H1 (cell line): ENCODE measurements around the gene TBC1D3B. TPM values are rescaled to one million over a fixed set of nuclear protein-coding genes. Genes with fewer than 3 reads are reported as not detected.

Experiments used
- CTCF ChIA-PET: fragments of 300-600 bp; sonication (Branson Sonifier 250); formaldehyde crosslinking; loops from one replicate; lab custom pipeline; 2021; ENCODE audit not compliant: partially characterized antibody; lab: Charles Lee
- POLR2A ChIA-PET: fragments of 300-600 bp; sonication (Branson Sonifier 250); formaldehyde crosslinking; loops from one replicate; lab custom pipeline; 2021; ENCODE audit warnings: inconsistent platforms; ENCODE audit not compliant: partially characterized antibody; lab: Charles Lee
- DNase-seq, 2 experiments: peaks; one replicate each; pipeline versions ENCODE4 v3.0.0 to v3.0.0-alpha.2; 2010 to 2022; ENCODE audit warnings: low spot score in 2 of 2, low read depth in 1 of 2, mixed read lengths in 1 of 2
- FAIRE-seq: peaks from 2 replicates; lab custom pipeline; 2011; peaks lifted over from hg19 to GRCh38; lab: Jason Lieb, UNC
- H2AFZ ChIP-seq: 2 replicates; pipeline ENCODE4 v1.8.1; 2012; ENCODE audit warnings: low read length, inconsistent platforms
- H2AK5ac ChIP-seq: 2 replicates; pipeline ENCODE4 v1.6.1; 2013; ENCODE audit warnings: low read depth, low read length
- H2BK120ac ChIP-seq: replicated peaks from 2 replicates; pipeline ENCODE3; 2013; ENCODE audit warnings: low read depth, low read length, inconsistent platforms
- H2BK12ac ChIP-seq: 2 replicates; pipeline ENCODE4 v1.6.1; 2013; ENCODE audit warnings: low read depth, low read length
- H2BK15ac ChIP-seq: 2 replicates; pipeline ENCODE4 v1.6.1; 2013; ENCODE audit warnings: low read length
- H2BK20ac ChIP-seq: 2 replicates; pipeline ENCODE4 v1.6.1; 2013; ENCODE audit warnings: low read length
- H2BK5ac ChIP-seq: 2 replicates; pipeline ENCODE4 v1.6.1; 2013; ENCODE audit warnings: low read depth, low read length
- H3K14ac ChIP-seq: 2 replicates; pipeline ENCODE4 v1.6.1; 2013; ENCODE audit warnings: inconsistent platforms; ENCODE audit not compliant: insufficient read length
- H3K18ac ChIP-seq: 2 replicates; pipeline ENCODE4 v1.6.1; 2013; ENCODE audit warnings: low read length; ENCODE audit errors: extremely low read depth
- H3K23ac ChIP-seq: 2 replicates; pipeline ENCODE4 v1.6.1; 2013; ENCODE audit warnings: inconsistent platforms; ENCODE audit not compliant: insufficient read length
- H3K23me2 ChIP-seq: 2 replicates; pipeline ENCODE4 v1.6.1; 2013; ENCODE audit warnings: low read depth, low read length
- H3K27ac ChIP-seq: 2 replicates; pipeline ENCODE4 v1.6.1; 2011; ENCODE audit warnings: low read depth, low read length, inconsistent platforms
- H3K27me3 ChIP-seq, 4 experiments: replicated peaks in 1 of 4; 1 replicate in 1 of 4; 2 replicates in 3 of 4; pipeline versions ENCODE4 v1.6.1 to v1.8.1; 2011 to 2013; ENCODE audit warnings: low read length in 3 of 4, mild to moderate bottlenecking in 3 of 4, inconsistent platforms in 2 of 4, mixed read lengths in 2 of 4, moderate library complexity in 1 of 4; ENCODE audit not compliant: control insufficient read depth in 3 of 4, insufficient read depth in 3 of 4; ENCODE audit errors: extremely low read depth in 1 of 4
- H3K36me3 ChIP-seq, 4 experiments: 2 replicates each; pipeline versions ENCODE4 v1.6.1 to v1.8.1; 2011 to 2013; ENCODE audit warnings: mild to moderate bottlenecking in 4 of 4, low read length in 3 of 4, moderate library complexity in 2 of 4, control low read depth in 1 of 4, inconsistent platforms in 1 of 4; ENCODE audit not compliant: insufficient read depth in 4 of 4, control insufficient read depth in 2 of 4
- H3K4ac ChIP-seq: replicated peaks from 2 replicates; pipeline ENCODE3; 2013; ENCODE audit warnings: low read length, low read depth, mixed read lengths, inconsistent platforms; ENCODE audit not compliant: insufficient read length
- H3K4me1 ChIP-seq, 4 experiments: replicated peaks in 1 of 4; 1 replicate in 1 of 4; 2 replicates in 3 of 4; pipeline versions ENCODE4 v1.6.1 to v1.8.1; 2011 to 2013; ENCODE audit warnings: low read length in 3 of 4, inconsistent platforms in 2 of 4, mixed read lengths in 1 of 4; ENCODE audit not compliant: insufficient read depth in 4 of 4, control insufficient read depth in 3 of 4
- H3K4me2 ChIP-seq, 2 experiments: 2 replicates each; pipeline versions ENCODE4 v1.6.1 to v1.8.1; 2011 to 2013; ENCODE audit warnings: low read depth in 2 of 2, low read length in 2 of 2, control low read depth in 1 of 2, inconsistent platforms in 1 of 2, mild to moderate bottlenecking in 1 of 2; ENCODE audit not compliant: insufficient read depth in 1 of 2
- H3K4me3 ChIP-seq, 4 experiments: fragments of 200-600, 300-600 bp in 1 of 4; sonication (generic), shearing (Covaris generic), sonication (Bioruptor Twin) in 1 of 4; 2 replicates each; pipeline versions ENCODE4 v1.5.1 to v1.8.1; 2011 to 2016; ENCODE audit warnings: low read length in 4 of 4, low read depth in 3 of 4, control low read depth in 2 of 4, inconsistent platforms in 2 of 4, mild to moderate bottlenecking in 2 of 4, mixed read lengths in 1 of 4, moderate library complexity in 1 of 4; ENCODE audit not compliant: insufficient read depth in 2 of 4; ENCODE audit errors: extremely low read depth in 1 of 4
- H3K56ac ChIP-seq: replicated peaks from 2 replicates; pipeline ENCODE3; 2013; ENCODE audit warnings: low read depth, mild to moderate bottlenecking, mixed read lengths, low read length, inconsistent platforms; ENCODE audit not compliant: insufficient read length
- H3K79me1 ChIP-seq: 2 replicates; pipeline ENCODE4 v1.6.1; 2013; ENCODE audit warnings: low read depth, low read length, control low read depth
- H3K79me2 ChIP-seq, 2 experiments: 2 replicates each; pipeline versions ENCODE4 v1.6.1 to v1.8.1; 2012 to 2013; ENCODE audit warnings: low read length in 2 of 2, mild to moderate bottlenecking in 2 of 2, inconsistent platforms in 1 of 2; ENCODE audit not compliant: insufficient read depth in 2 of 2, control insufficient read depth in 1 of 2
- H3K9ac ChIP-seq, 4 experiments: replicated peaks in 1 of 4; 1 replicate in 1 of 4; 2 replicates in 3 of 4; pipeline versions ENCODE4 v1.6.1 to v1.8.1; 2011 to 2013; ENCODE audit warnings: low read depth in 3 of 4, low read length in 3 of 4, control low read depth in 2 of 4, mild to moderate bottlenecking in 2 of 4, moderate library complexity in 2 of 4, inconsistent platforms in 1 of 4; ENCODE audit errors: extremely low read depth in 1 of 4
- H3K9me3 ChIP-seq, 2 experiments: 2 replicates each; pipeline versions ENCODE4 v1.6.1 to v1.8.1; 2012 to 2013; ENCODE audit warnings: mild to moderate bottlenecking in 2 of 2, moderate library complexity in 2 of 2, control low read depth in 1 of 2, inconsistent platforms in 1 of 2, low read depth in 1 of 2, low read length in 1 of 2, mixed read lengths in 1 of 2; ENCODE audit not compliant: insufficient read depth in 2 of 2
- H4K20me1 ChIP-seq, 2 experiments: replicated peaks in 1 of 2; 2 replicates each; pipeline versions ENCODE3 to v1.8.1; 2011 to 2013; ENCODE audit warnings: inconsistent platforms in 2 of 2, low read length in 2 of 2, mild to moderate bottlenecking in 1 of 2; ENCODE audit not compliant: insufficient read depth in 2 of 2, control insufficient read depth in 1 of 2
- H4K5ac ChIP-seq: 2 replicates; pipeline ENCODE4 v1.6.1; 2013; ENCODE audit warnings: low read length, low read depth, mixed read lengths, inconsistent platforms; ENCODE audit not compliant: insufficient read length
- H4K8ac ChIP-seq: 2 replicates; pipeline ENCODE4 v1.8.0; 2013; ENCODE audit warnings: mild to moderate bottlenecking, moderate library complexity, low read length, inconsistent platforms; ENCODE audit not compliant: insufficient read depth; ENCODE audit errors: extremely low read depth
- H4K91ac ChIP-seq: replicated peaks from 2 replicates; pipeline ENCODE3; 2013; ENCODE audit warnings: low read length, mixed read lengths, inconsistent platforms; ENCODE audit not compliant: insufficient read length
- BACH1 ChIP-seq: IDR thresholded peaks from 2 replicates; pipeline ENCODE4 v1.6.1; 2012; ENCODE audit warnings: low read length, improper control_type of control experiment
- BRCA1 ChIP-seq: IDR thresholded peaks from 2 replicates; pipeline ENCODE4 v1.6.1; 2012; ENCODE audit warnings: low read depth, low read length, improper control_type of control experiment
- CHD2 ChIP-seq: IDR thresholded peaks from 2 replicates; pipeline ENCODE4 v1.6.1; 2012; ENCODE audit warnings: low read length, improper control_type of control experiment
- CREB1 ChIP-seq: IDR thresholded peaks from 2 replicates; pipeline ENCODE4 v1.6.1; 2012; ENCODE audit warnings: inconsistent platforms
- EGR1 ChIP-seq: IDR thresholded peaks from 2 replicates; pipeline ENCODE4 v1.6.1; 2011; ENCODE audit warnings: low read depth, low read length, borderline replicate concordance
- NRF1 ChIP-seq: IDR thresholded peaks from 2 replicates; pipeline ENCODE4 v1.6.1; 2011; ENCODE audit warnings: mild to moderate bottlenecking, low read depth, low read length, improper control_type of control experiment
- PHF8 ChIP-seq: fragments of 200-600 bp; sonication (generic); conservative IDR thresholded peaks from 2 replicates; pipeline ENCODE4 v1.7.1; 2012; ENCODE audit warnings: low read depth, mild to moderate bottlenecking, inconsistent platforms, low read length, moderate library complexity
- RFX5 ChIP-seq: IDR thresholded peaks from 2 replicates; pipeline ENCODE4 v1.6.1; 2011; ENCODE audit warnings: low read depth, low read length, improper control_type of control experiment, borderline replicate concordance
- SIN3A ChIP-seq, 2 experiments: IDR thresholded peaks in 1 of 2; conservative IDR thresholded peaks in 1 of 2; 2 replicates each; pipeline ENCODE4 v1.6.1; 2011 to 2012; ENCODE audit warnings: low read length in 2 of 2, improper control_type of control experiment in 1 of 2, low read depth in 1 of 2, mild to moderate bottlenecking in 1 of 2
- SIRT6 ChIP-seq: IDR thresholded peaks from one replicate; pipeline ENCODE4 v1.7.1; 2012; ENCODE audit warnings: low read length, inconsistent platforms
- SRF ChIP-seq: IDR thresholded peaks from 2 replicates; pipeline ENCODE4 v1.6.1; 2011; ENCODE audit warnings: mild to moderate bottlenecking, low read depth, low read length, moderate library complexity
- TCF12 ChIP-seq: IDR thresholded peaks from 2 replicates; pipeline ENCODE4 v1.6.1; 2011; ENCODE audit warnings: low read depth, mild to moderate bottlenecking, low read length
- YY1 ChIP-seq: IDR thresholded peaks from 2 replicates; pipeline ENCODE4 v1.6.1; 2011; ENCODE audit warnings: low read depth, mild to moderate bottlenecking, low read length
- ZNF274 ChIP-seq: IDR thresholded peaks from 2 replicates; pipeline ENCODE4 v1.7.0; 2012; ENCODE audit warnings: low read length, borderline replicate concordance; ENCODE audit errors: extremely low read depth
- WGBS, 2 experiments: shearing (Covaris generic) in 1 of 2; methylation state at CpG; one replicate each; pipeline versions ENCODE4 v1.1.6 to v1.1.7; 2013 to 2015; ENCODE audit warnings: low lambda C conversion rate in 2 of 2, mixed read lengths in 2 of 2, inconsistent platforms in 1 of 2, low coverage in 1 of 2, missing lambda C conversion rate in 1 of 2; ENCODE audit not compliant: insufficient replicate concordance in 2 of 2, insufficient coverage in 1 of 2, insufficient read length in 1 of 2; ENCODE audit errors: extremely low coverage in 1 of 2, missing lambda C conversion rate in 1 of 2; 5-methylcytosine and 5-hydroxymethylcytosine counted together
- polyA plus RNA-seq, 7 experiments: library from polyadenylated mRNA; depleted of rRNA in 3 of 7; stranded (reverse) in 5 of 7; unstranded in 2 of 7; fragments of >200 nt in 5 of 7; fragments of 200-250 nt in 2 of 7; gene quantifications; 1 replicate in 5 of 7; 2 replicates in 1 of 7; 4 replicates in 1 of 7; pipeline versions ENCODE4 v1.2.1 to v1.2.3, GENCODE V29; 2011 to 2013; ENCODE audit warnings: missing spikeins in 2 of 7, mixed read lengths in 2 of 7
- total RNA-seq: library from RNA; stranded (reverse); fragmentation: NEBNext Ultra II Directional; extraction: Animal tissue kit (Norgen Biotek cat#: 25700); gene quantifications from 2 replicates; pipeline ENCODE4 v1.2.1, GENCODE V29; 2021

The TBC1D3B gene
- total and polyA plus RNA-seq, 2 of the 8 experiments (the other 6 are each of a cell fraction or from before 2014, with no cell fraction given) = 0.54 to 6.2 TPM

DNA sequence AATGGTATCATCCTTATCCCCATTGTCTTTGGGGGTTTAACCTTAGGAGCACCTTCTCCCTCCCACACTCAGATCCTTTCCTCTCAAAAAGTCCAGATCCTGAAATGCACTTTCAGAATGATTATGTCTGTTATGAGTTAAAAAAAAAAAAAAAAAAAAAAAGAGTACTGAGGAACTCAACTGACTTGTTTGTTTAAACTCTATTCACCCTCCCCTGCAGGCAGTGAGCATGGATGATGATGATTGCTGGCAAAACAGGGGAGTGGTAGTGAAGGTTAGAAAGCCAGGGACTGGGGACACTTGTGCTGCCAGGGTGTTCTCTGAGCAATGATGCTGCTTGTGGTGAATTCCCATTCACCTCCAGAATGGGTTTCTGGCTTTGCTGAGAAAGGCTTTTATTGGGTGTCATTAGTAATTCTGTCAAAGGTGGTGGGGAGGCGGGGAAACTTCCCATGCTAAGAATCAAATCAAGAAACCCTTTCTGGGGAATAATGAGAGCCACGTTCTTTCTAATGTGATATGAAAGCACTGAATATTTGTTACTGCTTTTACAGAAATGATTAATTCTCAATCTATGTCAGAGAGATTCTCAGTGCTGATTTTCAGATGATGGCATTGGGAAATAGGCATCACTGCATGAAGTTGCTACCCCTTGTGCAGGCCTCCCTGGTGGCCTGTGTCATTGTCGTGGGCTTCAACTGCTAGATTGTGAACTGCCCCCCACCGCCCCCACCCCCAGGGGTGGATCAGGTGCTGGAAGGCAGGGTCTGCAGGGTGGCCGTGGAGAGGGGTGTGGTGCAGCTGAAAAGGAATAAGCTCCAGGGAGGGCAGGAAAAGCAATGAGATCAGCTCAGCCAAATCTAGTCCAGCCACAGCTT lies 58.7 kb downstream of the TBC1D3B start:
- Histone ChIP-seq H3K23me2 (no peaks in the 10 kb centered on the region), H3K56ac (no peak overlapping the region), H4K5ac (no peak overlapping the region), H2AFZ (no peak overlapping the region), H3K4me1 (no peaks in the 10 kb centered on the region; a peak in 1 of 7 replicates), H3K23ac (no peak overlapping the region), H3K4me2 (no peak overlapping the region), H2BK20ac (no peak overlapping the region), H2AK5ac (no peak overlapping the region), H3K4ac (no peak overlapping the region), H3K79me1 (no peaks in the 10 kb centered on the region), H2BK120ac (no peak overlapping the region), H2BK15ac (no peak overlapping the region), H3K9me3 (0 out of 4 replicates have a peak, but pooled peaks cover 0 to 3% of the 10 kb centered on the region in 2 experiments), H3K14ac (no peak overlapping the region), H3K36me3 (no peaks in the 10 kb centered on the region), H3K79me2 (no peaks in the 10 kb centered on the region), H4K20me1 (peaks cover 0 to 1% of the 10 kb centered on the region in 2 experiments), H4K8ac (no peak overlapping the region), H3K4me3 (no peak overlapping the region), H3K18ac (no peak overlapping the region), H3K27ac (no peak overlapping the region), H4K91ac (no peak overlapping the region), H2BK12ac (no peak overlapping the region), H3K27me3 (no peaks in the 10 kb centered on the region), H3K9ac (no peak overlapping the region), H2BK5ac (no peak overlapping the region)
- WGBS, 2 experiments = 54% methylated on average over 4 of the region's 5 CpGs; no CpG with 5 or more reads in 1 of the 2 experiments
- CTCF ChIA-PET = interaction anchor here (1.9 to 3.6 kb wide), 2 partner anchors 15 to 31 kb away, joined by 6 to 11 read pairs; no protein-coding TSS in a partner anchor
- no peak for FAIRE-seq
- POLR2A ChIA-PET = no interaction called here
- no peak for DNase-seq
- no peak for TF ChIP-seq NRF1
- no peak for TF ChIP-seq SIRT6
- TF ChIP-seq TCF12 = no peak
- no peak for TF ChIP-seq EGR1
- no peak for TF ChIP-seq SRF
- TF ChIP-seq ZNF274 = no peak
- no peak for TF ChIP-seq BACH1
- TF ChIP-seq RFX5 = no peak
- no peak for TF ChIP-seq SIN3A (conservative IDR thresholded peaks at IDR 0.05 in 1 of 2, IDR thresholded peaks at IDR 0.05 in 1 of 2; ENCODE audit: low read depth in 1 of 2, low read length in 2 of 2)
- no peak for TF ChIP-seq BRCA1
- no peak for TF ChIP-seq PHF8
- TF ChIP-seq YY1 = no peak
- TF ChIP-seq CREB1 = no peak
- TF ChIP-seq CHD2 = no peak
